Uterus (tissue), 2 donors: ENCODE results near the gene NSFL1C.

Experiments
- POLR2A ChIP-seq, 2 donors: fragments of 450-650 bp; IDR thresholded peaks; one replicate each; pipeline ENCODE4 v1.6.1; 2016; ENCODE audit warnings: antibody characterized with exemption in 2 of 2, mild to moderate bottlenecking in 1 of 2, moderate library complexity in 1 of 2
- TF ChIP-seq, protein P1 (sequence below), 4 experiments: fragments of 200-600 bp in 2 of 4; fragments of 450-650 bp in 2 of 4; sonication (generic) in 2 of 4; IDR thresholded peaks; one replicate each; pipeline ENCODE4 v1.5.1; 2016 to 2019; ENCODE audit warnings: antibody characterized with exemption in 4 of 4, mild to moderate bottlenecking in 2 of 4, moderate library complexity in 1 of 4

DNA sequence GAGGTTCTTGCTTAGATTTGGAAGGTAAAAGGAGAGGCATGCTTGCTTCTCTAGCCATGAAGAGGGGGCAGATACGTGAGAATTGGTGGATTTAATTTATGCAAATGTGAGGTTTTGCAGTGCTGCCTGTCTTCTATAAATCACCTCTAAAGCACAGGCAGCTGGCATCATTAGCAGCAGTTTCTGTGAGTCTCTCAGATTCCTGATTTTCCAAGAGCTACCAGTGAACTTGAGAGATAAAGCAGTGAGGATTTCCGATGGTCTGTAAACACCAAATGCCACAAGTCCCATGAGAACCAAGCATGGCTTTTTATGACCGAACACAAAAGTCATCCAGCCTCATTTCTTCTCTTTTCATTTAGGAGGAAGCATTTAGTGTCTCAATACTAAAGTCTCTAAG lies 27.8 kb upstream of the NSFL1C start:
- TF ChIP-seq POLR2A (IDR thresholded peaks at IDR 0.05): no peak
- TF ChIP-seq, protein P1, sequence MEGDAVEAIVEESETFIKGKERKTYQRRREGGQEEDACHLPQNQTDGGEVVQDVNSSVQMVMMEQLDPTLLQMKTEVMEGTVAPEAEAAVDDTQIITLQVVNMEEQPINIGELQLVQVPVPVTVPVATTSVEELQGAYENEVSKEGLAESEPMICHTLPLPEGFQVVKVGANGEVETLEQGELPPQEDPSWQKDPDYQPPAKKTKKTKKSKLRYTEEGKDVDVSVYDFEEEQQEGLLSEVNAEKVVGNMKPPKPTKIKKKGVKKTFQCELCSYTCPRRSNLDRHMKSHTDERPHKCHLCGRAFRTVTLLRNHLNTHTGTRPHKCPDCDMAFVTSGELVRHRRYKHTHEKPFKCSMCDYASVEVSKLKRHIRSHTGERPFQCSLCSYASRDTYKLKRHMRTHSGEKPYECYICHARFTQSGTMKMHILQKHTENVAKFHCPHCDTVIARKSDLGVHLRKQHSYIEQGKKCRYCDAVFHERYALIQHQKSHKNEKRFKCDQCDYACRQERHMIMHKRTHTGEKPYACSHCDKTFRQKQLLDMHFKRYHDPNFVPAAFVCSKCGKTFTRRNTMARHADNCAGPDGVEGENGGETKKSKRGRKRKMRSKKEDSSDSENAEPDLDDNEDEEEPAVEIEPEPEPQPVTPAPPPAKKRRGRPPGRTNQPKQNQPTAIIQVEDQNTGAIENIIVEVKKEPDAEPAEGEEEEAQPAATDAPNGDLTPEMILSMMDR (IDR thresholded peaks at IDR 0.05): no peak
